D721Med (cell line): ENCODE data around the gene KCNB1.

Experiments used
- DNase-seq: peaks from one replicate; pipeline ENCODE4 v3.0.0; 2011; ENCODE audit warnings: low spot score; ENCODE audit not compliant: insufficient read length
- FAIRE-seq: peaks from 2 replicates; lab custom pipeline; 2011; peaks lifted over from hg19 to GRCh38; lab: Jason Lieb, UNC
- CTCF ChIP-seq: IDR thresholded peaks from 2 replicates; pipeline ENCODE4 v1.5.1; 2012; ENCODE audit warnings: mild to moderate bottlenecking, control low read depth; ENCODE audit not compliant: insufficient read depth; ENCODE audit errors: missing control alignments

KCNB1 gene

GRCh38 chr20:49503176-49503575, 20.7 kb upstream of the KCNB1 start:
- no peak for TF ChIP-seq CTCF
- DNase-seq (no peak), FAIRE-seq (no peak)

GRCh38 chr20:49501917-49502316, 19.4 kb upstream of the KCNB1 start:
- TF ChIP-seq CTCF: no peak
- DNase-seq: no peak
- no peak for FAIRE-seq

- FAIRE-seq (no peak), DNase-seq (no peak)
- no peak for TF ChIP-seq CTCF
These were observed 14.9 kb upstream of the KCNB1 start for GRCh38 chr20:49497398-49497669.

- no peak for FAIRE-seq
These were observed 14.3 kb upstream of the KCNB1 start for GRCh38 chr20:49496553-49497397.

GRCh38 chr20:49496043-49496442, 13.6 kb upstream of the KCNB1 start:
- no peak for TF ChIP-seq CTCF
- DNase-seq (no peak), FAIRE-seq (no peak)

More at GRCh38 chr20:49496553-49497397, 14.3 kb upstream of the KCNB1 start:
- no peak for DNase-seq
- no peak for TF ChIP-seq CTCF

GRCh38 chr20:49490689-49491088, 8.2 kb upstream of the KCNB1 start:
- DNase-seq (no peak), FAIRE-seq (no peak)
- TF ChIP-seq CTCF: no peak

GRCh38 chr20:49489688-49490087, 7.2 kb upstream of the KCNB1 start:
- DNase-seq (no peak), FAIRE-seq (no peak)
- TF ChIP-seq CTCF: no peak
